AG08395 (cell line): ENCODE data around the gene EGLN3.

Source experiments
- DNase-seq: peaks from one replicate; pipeline ENCODE4 v3.0.0; 2012; ENCODE audit warnings: mixed read lengths, low spot score

EGLN3 gene

GRCh38 chr14:33910435-33910834, 40.4 kb downstream of the EGLN3 start:
- DNase-seq: no peak

DNA sequence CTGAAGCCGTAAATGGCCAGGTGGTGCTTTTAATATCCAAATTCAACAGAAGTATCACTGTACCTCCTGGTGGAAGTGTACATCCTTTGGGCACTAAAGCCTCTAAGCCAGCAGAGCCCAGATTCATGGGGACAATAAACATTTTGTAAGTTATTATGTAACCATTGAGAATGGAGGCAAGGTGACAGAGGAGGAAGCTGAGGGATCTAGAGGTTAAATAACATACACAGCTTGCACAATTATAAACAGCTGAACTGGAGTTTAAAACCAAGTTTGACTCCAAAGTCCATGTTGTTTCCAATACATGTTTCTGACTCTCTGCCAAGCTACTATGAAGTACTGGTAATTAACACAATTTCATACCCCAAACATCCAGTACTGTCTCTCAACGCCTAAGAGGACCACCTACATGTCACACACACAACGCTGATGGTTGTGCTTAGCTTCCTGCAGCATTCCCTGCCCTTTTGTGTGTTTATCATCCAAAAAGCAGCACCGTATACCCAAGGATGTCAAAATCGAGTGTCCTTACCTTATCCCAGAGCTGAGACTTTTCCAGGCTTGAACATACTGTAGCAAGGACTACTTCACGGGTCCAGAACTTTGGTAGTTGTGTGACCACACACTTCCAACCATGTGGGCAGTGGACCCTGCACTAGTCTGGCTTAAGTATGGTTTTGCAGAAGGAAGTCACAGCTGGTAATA, 41.3 kb downstream of the EGLN3 start:
- DNase-seq: no peak

GRCh38 chr14:33908540-33909223, 42.2 kb downstream of the EGLN3 start:
- DNase-seq: no peak

DNA sequence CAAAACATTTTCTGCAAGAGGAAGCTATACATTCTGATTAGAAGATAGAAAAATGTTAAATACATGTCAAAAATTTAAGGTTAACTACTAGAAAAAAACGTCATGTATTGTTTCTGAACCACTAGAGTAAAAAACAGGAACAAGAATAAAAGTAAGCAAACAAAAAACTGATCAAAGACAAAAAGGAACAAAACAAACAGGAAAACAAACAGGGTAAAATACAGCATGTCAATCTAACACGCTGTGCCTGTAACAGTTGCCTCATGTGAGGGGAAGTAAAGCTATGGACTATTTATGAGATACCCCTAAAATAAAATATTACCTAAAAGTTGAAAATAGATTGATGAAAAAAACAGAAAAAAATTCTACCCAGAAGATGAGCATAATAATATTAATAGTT, 43.9 kb downstream of the EGLN3 start:
- DNase-seq: no peak

DNA sequence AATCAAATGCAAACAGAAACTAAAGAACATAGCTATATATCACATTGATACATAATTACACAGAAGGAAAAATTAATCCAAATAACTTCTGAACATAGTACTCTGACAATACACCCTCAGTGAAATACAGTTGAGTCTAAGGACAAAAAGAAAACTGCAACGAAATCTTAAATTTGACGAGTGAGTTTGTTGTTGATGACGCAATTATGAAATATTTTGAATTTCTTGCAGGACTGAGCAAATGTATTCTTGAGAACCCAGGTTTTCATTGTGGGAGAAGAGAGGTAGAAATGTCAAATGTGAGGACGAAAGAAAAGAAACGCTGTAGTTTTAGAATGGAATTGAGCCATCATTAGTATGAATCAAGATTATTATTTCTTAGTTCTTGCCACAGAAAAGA, 46.3 kb downstream of the EGLN3 start:
- no peak for DNase-seq

DNA sequence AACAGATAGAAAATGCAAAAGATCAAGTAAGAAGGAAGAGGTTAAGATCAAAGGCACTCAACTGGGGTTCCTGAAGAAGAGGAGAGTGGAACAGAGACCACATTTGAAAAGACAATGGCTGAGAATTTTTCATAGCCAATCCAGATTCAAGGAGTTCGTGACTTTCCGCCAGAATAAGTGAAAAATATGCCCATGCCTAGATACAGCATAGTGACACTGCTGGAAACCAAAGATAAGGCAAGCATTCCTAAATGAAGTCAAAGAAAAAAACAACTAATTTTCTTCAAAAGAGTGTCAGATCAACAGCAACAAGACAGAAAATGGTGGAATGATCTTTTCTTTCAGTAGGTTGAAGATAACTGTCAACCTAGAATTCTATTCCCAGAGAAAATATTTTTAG, 47.5 kb downstream of the EGLN3 start:
- DNase-seq: no peak

DNA sequence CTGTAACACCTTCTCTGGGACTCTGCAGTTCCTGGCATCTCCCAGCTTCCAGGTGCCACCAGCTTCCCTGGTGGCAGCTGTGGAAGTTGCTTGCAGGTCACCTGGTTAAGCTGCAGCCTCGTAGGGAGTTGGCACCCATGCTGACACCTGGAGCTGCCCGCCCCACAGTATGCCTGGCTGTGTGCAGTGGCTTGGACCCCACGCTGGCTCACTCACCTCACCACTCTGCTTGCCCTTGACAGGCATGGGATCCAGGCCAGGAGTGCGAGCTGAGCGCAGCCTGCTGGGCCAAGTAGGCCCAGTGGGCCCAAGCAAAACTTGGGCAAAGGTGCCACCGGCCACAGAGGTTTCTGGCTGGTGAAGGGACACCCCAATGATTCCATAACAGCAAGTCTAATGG, 48.5 kb downstream of the EGLN3 start:
- no peak for DNase-seq

- no peak for DNase-seq
Observed at GRCh38 chr14:33901426-33902155, 49.3 kb downstream of the EGLN3 start.

DNA sequence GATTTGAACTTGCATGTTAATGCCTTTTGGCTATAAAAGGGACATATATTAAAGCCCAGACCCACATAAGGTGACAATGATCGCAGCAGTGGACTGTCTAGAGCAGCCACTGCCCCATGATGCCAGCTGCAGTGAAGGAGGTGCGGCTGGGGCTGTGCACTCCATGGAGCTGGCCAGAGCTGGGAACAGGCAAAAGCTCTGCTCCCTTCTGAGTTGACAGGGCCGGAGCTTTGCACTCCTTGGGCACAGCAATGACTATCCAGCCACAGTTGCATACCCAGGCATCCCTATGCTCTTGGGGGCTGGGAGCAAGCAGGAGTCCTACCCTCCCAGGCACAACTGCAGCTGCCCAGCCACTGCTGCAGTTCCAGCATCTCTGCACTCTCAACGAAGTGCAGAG, 50.2 kb downstream of the EGLN3 start:
- no peak for DNase-seq

DNA sequence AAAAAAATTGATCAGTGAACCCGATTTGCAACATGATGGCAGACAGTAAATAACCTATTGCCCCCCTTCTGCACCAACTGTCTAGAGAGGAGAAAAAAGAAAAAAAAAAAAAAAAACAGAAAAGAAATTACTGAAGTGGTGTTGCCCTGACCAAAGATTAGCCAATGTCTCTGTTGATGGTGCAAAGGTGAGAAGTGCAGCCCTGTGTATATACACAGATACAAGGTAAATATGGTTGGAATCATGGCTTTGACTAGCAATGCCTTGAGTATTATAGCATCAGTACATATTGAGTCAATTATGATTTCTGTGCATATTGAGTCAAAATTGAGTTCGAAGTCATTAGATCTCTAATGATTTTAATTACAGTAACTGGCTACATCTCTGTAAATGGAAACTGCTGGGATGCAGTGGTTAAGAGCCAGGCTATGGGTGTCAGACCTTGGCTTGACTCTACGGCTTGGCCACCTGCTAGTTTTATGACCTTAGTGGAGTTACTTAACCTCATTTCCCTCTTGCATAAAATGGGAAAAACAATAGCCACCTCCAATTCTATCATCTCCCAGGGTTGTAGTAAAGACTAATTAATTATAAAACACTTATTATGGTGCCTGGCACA, 51.0 kb downstream of the EGLN3 start:
- DNase-seq: no peak

DNA sequence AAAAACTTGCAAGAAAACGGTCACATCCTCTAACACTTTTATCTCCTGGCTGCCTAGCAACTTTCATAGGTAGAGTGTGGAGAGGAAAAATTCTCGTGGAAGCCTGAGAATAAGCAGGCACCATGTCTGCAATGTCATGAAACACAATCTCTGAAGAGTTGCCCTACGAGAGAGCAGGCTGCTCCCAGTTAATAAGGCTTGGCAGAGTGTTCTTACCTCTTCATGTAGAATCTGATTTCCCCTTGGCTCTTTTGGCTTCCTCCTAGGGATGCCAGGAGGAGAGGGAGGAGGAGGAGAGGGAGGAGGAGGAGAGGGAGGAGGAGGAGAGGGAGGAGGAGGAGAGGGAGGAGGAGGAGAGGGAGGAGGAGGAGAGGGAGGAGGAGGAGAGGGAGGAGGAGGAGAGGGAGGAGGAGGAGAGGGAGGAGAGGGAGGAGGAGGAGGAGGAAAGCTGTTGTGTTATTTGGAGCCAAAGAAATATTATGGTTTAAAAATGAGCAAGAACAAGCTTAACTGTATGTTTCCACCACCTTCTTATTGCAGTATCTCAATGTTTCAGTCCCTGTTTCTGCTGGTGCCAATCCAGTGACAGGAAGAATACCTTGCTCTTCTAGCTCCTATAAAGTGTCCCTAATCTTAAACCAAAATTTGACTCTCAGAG, 52.9 kb downstream of the EGLN3 start:
- no peak for DNase-seq

DNA sequence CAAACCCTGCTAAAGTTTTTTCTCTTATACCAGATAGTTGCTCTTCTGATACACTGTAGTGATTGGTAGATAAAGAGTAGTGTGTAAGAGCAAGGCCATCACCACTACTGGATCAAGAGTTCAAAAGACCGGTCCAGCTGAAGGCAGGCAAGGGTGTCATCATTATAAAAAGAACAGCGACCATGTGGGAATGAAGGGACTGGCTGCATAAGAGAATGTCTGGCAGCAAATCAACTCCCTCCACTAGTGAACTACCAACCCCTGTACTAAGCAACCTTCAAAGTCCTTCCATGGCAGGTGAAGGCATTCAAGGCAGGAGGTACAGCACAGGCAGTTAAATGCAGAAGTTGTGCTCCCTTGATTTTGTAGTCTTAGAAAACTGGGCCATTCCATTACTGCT, 53.5 kb downstream of the EGLN3 start:
- DNase-seq: no peak

DNA sequence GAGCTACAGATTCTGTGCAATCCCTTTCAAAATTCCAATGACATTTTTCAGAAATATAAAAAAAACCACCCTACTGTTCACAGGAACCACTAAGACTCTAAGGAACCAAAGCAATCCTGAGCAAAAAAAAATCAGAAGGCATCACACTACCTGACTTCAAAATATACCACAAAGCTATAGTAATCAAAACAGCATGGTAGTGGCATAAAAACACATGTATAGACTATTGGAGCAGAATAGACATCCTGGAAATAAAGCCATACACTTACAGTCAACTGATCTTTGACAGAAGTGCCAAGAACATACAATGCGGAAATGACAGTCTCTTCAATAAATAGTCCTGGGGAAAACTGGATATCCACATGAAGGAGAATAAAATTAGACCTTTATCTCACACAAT, 56.5 kb downstream of the EGLN3 start:
- DNase-seq: no peak

GRCh38 chr14:33891700-33892099, 59.2 kb downstream of the EGLN3 start:
- no peak for DNase-seq

GRCh38 chr14:33884916-33885315, 66.0 kb downstream of the EGLN3 start:
- no peak for DNase-seq

GRCh38 chr14:33880330-33880729, 70.5 kb downstream of the EGLN3 start:
- no peak for DNase-seq

DNA sequence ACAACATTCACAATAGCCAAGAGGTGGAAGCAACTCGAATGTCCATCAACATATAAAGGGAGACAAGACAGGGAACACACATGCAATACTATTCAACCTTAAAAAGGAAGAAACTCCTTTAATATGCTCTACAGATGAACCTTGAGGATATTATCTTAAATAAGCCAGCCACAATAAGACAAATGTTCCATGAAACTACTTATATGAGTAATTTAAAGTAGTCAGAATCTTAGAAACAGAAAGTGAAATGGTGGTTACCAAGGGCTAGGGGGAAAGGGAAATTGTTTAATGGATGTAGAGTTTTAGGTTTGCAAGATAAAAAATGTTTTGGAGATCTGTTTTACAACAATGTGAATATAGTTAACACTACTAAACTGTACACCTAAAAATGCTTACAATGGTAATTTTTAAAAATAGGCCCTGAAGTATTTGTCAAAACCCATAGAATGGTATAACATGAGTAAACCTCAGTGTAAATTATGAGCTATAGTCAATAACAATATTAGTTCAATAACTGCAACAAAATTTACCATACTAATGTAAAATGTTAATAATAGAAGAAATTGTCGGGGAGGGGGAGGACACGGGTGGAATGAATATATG, 71.1 kb downstream of the EGLN3 start:
- no peak for DNase-seq

DNA sequence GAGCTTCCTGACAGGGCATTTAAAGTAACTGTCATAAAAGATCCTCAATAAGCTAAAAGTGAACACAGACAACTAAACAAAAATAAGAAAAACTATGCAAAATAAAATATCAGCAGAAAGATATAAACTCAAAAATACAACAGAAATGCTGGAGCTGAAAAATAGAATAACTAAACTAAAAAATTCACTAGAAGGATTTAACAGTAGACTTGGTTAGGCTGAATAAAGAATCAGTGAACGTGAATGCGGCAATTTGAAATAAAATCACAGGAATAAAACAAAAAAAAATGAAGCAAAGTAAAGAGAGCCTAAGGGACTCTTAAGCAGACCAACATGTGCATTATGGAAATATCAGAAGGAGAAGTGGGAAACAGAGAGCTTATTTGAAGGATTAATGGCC, 74.6 kb downstream of the EGLN3 start:
- DNase-seq: no peak
